ENCODE results near the gene CHN2.

DNA sequence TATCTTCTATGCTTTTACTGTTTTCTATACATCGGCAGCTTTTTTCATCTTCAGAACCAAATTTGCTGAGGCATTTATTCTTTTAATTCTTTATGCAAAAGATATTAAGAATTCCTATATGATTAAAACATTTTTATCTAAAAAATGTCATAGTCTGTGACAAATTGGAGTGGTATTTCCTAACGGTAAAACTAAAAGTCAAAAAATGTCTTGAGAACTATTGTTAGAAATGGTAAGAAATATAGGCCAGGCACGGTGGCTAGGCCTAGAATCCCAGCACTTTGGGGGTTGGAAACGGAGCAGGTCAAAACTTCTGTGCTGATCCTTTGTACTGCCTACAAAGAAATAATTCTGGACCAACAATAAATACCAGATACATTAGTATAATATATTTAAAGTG is 311.4 kb downstream of the CHN2 start:
- TF ChIP-seq POLR2AphosphoS5 (IDR thresholded peaks at IDR 0.05; ENCODE audit: low read depth, low read length), result no peak
- TF ChIP-seq, protein P1, sequence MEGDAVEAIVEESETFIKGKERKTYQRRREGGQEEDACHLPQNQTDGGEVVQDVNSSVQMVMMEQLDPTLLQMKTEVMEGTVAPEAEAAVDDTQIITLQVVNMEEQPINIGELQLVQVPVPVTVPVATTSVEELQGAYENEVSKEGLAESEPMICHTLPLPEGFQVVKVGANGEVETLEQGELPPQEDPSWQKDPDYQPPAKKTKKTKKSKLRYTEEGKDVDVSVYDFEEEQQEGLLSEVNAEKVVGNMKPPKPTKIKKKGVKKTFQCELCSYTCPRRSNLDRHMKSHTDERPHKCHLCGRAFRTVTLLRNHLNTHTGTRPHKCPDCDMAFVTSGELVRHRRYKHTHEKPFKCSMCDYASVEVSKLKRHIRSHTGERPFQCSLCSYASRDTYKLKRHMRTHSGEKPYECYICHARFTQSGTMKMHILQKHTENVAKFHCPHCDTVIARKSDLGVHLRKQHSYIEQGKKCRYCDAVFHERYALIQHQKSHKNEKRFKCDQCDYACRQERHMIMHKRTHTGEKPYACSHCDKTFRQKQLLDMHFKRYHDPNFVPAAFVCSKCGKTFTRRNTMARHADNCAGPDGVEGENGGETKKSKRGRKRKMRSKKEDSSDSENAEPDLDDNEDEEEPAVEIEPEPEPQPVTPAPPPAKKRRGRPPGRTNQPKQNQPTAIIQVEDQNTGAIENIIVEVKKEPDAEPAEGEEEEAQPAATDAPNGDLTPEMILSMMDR (IDR thresholded peaks at IDR 0.05), result no peak
- TF ChIP-seq SIN3A (IDR thresholded peaks at IDR 0.05; ENCODE audit: borderline replicate concordance, insufficient read depth, low read depth, low read length), result no peak

All from Panc1 (cell line).